KBM-7 (cell line): ENCODE data around the gene IL17RB.

Experiments
- DNase-seq: peaks from one replicate; pipeline ENCODE4 v3.0.0-alpha.2; 2015
- in situ Hi-C: fragments of 300-500 bp; cut with MboI; formaldehyde crosslinking; loops from 2 replicates; pipeline ENCODE4 v1.14.3; 2020; ENCODE audit warnings: low sequenced_read_pairs, low pct_unique_long_range_greater_than_20kb, mixed read lengths

Gene IL17RB, protein sequence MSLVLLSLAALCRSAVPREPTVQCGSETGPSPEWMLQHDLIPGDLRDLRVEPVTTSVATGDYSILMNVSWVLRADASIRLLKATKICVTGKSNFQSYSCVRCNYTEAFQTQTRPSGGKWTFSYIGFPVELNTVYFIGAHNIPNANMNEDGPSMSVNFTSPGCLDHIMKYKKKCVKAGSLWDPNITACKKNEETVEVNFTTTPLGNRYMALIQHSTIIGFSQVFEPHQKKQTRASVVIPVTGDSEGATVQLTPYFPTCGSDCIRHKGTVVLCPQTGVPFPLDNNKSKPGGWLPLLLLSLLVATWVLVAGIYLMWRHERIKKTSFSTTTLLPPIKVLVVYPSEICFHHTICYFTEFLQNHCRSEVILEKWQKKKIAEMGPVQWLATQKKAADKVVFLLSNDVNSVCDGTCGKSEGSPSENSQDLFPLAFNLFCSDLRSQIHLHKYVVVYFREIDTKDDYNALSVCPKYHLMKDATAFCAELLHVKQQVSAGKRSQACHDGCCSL

DNA sequence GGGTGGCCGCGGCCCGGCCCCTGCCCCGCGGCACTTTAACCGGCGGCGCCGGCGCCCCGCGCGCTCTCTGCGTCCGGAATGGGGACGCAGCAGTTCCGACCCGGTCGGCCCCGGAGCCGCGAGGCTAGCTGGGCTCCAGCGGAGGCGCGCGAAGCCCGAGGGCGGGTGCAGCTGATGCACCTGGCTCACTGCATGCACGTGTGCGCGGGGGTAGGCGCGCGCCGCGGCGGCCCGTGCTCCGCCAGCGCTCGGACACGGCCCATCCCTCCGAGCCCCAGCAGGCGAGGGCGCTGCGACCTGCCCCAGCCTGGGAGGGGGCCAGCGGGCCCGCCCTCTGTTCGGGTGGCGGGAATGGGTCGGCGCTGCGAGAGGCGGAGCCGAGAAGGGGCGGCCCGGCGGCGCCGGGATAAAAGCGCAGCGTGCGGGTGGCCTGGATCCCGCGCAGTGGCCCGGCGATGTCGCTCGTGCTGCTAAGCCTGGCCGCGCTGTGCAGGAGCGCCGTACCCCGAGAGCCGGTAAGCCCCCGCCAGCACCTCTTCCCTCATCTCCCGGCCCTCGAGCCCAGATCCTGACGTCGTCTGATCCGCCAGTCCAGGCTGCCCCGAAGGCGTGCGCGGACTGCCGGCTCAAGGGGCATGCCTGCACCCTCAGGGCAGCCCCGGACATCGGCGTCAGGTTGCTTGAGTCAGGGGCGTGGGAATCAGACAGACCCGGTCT, at the start of gene IL17RB, which contains the start of gene CHDH:
IL17RB (plus strand) TSS at position 435 of the 717 bp plus-strand sequence; CDS start at position 456, 21 bp downstream.
CHDH (minus strand) TSS at position 286 of the 717 bp plus-strand sequence. CDS start 22,411 bp downstream, outside the sequence.
- in situ Hi-C loops, result no loop called here
- peak; percentile 82 for DNase-seq

DNA sequence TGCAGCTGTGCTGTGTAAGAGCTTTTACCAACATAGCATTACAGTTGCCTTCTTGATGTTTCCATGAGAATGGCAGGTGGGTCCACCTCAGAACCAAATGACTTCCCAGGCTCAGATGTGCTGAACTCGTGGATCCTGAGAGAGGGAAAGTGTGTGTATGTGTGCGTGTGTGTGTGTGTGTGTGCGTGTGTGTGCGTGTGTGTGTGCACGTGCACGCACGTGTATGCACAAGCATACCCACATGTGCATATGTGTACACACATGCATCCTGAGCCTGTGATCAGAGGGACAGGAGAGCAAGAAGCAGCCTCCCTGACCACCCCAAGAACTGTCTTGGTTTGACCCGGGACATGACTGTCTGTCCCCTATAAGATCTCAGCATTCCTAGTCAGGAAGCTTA, 48.2 kb upstream of the IL17RB start:
- in situ Hi-C loops, result no loop called here
- no peak for DNase-seq

DNA sequence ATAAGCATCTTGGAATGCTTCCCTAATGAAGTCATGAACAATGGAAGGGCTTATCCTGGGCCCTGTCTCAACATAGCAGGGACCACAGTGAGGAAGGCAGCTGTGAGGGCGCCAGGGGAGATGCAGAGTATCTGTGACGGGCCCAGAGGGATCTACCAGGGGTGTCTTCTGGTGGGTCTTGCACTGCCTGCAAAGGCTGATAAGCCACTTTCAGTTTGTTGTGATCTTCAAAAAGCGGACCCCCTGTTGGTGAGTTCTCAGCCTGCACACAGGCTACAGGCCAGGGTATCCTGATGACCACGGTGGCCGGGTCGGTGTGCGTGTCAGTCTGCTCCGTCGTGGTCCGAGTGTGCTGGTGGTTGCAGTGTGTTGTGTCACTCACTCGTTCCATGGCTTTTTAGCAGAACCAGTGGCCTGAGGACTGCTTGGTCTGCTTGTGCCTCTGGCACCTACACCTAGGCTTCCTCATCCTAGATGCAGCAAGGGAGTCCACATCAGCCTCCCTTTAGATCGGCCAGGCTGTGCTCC, 47.0 kb upstream of the IL17RB start:
- DNase-seq, result no peak
- in situ Hi-C loops, result no loop called here

DNA sequence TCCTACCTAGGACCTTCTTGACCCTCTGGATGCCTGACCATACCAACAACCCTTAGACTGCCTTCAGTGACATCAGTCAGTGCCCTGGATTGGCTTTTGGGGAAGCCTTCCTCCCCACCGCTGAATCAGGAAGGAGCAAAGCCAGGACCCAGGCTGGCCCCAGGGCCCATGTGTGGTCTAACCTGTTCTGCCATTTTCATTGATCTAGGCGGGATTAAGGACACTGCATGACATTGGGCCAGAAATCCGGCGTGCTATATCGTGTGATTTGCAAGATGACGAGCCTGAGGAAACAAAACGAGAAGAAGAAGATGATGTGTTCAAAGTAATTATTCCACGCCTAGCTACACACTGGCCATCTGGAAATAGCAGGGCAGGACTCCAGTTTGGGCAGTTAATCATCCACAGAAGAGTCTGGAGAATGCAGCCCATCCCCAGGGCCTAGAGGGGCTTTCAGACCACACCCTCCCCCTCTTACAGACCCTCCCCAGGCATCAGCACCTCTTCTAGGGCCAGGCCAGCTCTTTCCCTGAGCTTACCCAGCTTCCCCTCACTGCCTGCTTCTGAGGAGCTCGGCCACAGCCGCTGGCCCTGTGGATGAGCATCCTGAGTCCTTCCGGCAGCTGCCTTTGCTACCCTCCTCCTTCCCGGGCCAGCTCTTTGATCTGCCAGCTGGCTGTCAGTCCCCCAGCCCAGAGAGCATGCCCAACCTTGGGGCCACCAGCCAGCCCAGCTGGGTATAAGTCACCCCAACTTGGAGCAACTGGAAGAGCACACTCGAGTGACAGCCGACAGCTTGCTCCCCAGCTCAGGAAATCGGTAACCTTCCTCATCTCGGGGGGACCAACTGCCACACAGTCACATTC, 46.1 kb upstream of the IL17RB start:
- no peak for DNase-seq
- in situ Hi-C loops, result no loop called here

GRCh38 chr3:53801319-53801718, 45.0 kb upstream of the IL17RB start:
- no peak for DNase-seq
- in situ Hi-C loops, result no loop called here

DNA sequence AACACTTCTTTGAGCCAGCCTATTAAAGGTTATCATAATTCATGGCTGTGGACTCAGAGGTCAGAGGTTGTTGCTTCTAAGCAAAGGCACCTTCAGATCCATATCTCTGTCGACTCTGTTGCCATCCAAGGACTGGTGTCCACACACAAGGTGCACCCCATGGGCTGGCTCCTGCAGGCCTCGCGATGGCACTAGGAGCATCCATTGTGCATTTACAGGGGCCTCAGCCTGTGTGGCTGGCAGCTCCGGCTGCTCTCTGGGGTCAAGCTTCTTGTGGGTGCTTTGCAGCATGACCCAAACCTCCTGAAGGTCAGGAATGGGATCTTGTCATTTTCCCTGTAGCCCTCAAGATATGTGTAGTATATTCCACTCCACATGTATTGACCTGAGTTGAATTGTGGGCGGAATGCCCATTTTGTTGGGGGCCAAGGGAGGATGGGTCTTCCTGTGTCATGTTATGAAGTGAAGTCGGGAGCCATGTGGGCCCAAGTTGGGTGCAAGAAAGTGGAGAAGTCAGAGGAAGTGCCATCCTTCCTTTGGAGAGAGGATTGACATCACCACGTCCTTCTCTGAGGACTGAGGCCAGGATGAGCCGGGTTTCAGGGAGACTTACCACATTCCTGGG, 44.0 kb upstream of the IL17RB start:
- in situ Hi-C loops, result no loop called here
- no peak for DNase-seq

DNA sequence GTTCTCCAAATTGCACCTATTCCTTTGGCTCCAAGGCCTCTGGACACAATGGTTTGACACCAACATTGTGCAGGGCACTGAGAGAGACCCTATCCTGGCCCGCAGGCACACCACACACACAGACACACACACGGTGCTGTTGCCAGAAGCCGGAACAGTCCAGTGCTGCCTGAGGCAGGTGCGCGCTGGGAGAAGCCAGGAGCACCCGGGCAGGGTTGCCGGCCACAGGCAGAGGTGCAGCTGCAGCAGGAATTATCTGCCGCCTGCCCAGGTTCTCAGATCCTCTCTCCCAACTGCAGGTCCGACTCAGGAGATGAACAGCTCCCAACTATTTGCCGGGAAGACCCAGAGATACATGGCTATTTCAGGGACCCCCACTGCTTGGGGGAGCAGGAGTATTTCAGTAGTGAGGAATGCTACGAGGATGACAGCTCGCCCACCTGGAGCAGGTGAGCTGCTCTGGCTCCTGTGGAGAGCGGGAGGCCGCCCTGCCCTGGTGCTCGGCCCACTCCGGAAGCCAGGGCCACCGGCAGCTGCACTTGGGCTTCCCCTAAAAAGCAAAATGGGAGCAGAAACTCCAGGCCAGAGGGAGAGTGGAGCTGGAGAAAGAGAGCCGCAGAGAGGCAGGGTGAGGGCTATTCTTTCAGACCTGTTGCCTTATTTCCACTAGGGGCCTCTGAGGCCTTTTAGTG, 43.1 kb upstream of the IL17RB start:
- DNase-seq, result no peak
- in situ Hi-C loops, result no loop called here

DNA sequence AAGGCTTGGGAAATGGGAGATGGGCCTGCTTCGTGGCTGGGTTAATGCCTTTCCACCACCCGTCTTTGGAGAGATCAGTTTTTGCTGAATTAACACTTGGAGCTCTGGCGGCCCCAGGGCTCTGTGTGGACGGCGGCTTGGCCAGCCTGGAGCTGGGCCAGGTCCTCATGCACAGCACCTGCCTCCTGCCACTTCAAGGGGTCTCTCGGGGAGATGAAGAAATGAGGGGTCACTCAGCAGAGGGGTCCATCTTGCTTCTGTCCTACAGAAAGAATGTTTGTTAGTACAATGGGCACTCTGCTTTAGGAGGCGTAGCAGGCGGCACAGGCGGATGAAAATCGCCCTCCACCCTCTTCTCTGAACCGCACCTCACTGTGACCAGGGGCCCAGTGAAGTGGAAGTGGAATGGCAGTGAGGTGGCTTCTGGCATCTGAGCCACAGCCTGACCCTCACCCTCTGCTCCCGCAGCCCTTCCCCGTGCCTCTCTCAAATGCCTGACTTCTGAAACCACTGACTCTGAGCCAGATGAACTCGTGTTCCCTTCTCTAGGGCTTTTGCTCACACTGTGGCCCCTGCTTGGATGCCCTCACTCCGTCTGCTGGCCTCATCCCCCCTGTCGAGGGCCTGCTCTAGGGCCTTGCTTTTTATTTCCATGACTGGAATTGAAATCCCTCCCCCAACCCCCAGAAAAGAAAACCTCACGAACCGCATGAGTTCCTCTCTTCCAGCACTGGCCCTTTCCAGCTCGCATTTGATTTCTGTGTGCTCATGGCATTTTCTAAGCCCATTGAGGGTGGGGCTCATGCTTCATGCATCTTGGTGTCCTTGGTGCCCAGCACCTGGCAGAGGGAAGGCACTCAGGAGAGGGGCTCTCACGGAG, 42.3 kb upstream of the IL17RB start:
- in situ Hi-C loops, result no loop called here
- no peak for DNase-seq

DNA sequence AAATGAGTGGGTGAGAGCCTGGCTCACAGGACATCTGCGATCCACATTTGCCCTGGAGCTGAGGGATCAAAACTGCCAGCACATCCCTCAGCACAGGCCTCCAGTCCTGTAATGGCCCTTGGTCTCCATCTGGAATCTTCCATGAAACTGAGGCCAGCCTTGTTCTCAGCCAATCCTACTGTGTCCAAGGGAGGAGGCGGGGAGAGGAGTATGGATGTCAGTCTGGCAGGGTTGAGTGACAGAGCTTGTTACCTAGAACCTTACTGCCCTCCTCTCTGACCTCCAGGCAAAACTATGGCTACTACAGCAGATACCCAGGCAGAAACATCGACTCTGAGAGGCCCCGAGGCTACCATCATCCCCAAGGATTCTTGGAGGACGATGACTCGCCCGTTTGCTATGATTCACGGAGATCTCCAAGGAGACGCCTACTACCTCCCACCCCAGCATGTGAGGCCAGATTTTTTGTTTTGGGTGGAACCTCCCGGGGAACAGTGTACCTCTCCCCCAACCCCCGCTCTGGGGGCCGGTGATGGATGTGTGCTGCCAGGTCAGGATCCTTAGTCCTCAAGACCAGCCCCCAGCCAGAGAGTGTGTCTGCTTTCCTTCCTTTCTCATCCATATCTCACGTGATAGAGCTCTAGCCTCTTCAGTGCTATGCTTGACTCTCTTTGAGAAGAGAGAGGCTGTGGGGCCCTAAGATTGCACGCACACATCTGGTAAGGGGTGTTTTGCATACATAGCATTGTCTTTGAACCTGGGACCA, 41.5 kb upstream of the IL17RB start:
- no peak for DNase-seq
- in situ Hi-C loops, result no loop called here

DNA sequence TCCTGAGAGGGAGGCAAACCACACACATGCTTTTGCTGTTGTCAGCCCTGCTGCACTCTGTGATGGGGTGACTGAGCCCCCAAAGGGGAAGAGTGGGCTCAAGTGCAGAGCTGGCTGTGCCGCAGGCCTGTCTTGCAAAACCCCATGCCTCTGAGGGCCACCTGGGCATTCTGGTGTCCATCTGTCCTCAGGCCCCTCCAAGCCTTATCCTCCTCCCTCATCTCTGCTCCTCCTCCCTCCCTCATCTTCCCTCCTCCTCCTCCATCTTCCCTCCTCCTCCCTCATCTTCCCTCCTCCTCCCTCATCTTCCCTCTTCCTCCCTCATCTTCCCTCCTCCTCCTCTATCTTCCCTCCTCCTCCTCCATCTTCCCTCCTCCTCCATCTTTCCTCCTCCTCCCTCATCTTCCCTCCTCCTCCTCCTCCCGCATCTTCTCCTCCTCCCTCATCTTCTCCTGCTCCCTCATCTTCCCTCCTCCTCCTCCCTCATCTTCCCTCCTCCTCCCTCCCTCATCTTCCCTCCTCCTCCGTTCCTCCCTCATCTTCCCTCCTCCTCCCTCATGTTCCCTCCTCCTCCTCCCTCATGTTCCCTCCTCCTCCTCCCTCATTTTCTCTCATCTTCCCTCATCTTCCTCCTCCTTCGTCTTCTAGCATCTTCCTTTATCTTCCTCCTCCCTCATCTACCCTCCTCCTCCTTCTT, 40.8 kb upstream of the IL17RB start:
- in situ Hi-C loops, result no loop called here

DNA sequence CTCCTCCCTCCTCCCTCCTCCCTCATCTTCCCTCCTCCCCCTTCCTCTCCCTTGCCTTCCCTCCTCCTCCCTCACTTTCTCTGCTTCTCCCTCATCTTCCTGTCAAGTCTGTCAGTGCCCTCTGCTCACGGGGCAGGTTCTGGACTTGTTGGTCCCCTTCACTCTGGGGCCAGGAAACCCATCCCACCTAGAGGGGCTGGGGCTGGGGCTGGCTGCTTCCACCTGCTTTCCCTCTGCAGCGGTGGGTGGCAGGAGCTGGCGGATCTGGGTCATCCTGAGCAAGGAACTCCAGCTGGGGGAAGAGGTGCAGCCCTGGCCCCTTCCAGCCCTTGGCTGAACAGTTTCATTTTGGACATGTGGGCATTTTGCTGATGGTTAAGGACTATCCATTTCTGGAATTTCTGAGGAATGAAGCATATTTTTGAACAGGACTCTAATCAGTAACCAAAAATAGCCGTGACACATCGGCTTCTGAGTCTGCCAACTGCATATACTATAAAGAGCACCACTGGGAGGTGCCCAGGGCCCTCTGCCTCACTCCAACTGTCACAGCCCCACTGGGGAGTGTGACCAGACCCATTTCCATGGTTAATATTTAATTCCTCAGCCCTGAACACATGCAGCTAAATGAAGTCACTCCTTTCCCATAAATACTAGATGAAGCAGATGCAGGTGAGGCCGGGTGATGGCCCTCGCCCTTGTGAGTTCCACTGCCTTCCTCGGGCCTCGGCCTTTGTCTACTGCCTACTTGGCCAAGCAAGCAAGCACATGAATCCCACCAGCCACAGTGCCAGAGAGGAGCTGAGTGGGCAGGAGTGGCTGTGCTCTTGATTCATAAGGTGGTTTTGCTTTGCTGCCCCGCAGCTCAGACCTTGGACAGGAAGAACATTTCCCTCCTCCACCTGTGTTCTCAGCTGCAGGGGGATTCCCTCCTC, 39.9 kb upstream of the IL17RB start:
- in situ Hi-C loops, result no loop called here
- no peak for DNase-seq

More for the DNA sequence above, 40.8 kb upstream of the IL17RB start:
- no peak for DNase-seq

DNA sequence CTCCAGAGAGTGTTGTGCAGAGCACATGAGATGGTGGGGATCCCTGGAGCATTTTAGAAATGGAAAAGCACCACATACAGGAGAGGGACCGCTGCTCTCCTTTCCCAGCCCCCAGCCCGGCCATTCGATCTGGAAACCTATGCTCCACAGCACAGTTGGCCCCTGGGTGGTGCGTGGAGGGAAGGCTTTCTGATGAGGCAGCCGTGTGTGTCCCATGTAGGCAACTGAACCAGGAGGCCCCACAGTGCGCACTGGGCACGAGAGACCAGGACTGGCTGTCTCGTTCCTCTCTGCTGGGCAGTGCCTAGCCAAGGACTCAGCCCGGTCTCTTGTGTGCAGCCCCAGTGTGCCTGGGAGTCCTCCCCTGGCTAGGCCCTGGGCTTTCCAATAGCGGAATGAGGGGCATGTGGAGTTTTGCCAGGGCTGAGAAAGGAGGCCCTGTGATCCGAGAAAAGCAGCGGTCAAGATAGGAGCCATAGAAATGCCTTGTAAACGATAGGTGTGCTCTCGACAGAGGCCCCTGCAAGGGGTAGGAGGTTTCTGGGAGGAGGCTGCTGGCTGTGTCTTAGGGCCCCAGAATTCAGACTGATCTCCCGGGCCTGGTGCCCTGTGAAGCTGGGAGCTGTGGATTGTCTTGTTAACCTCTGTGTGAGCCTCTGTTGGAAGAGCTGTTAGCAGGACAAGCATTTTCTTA, 39.1 kb upstream of the IL17RB start:
- no peak for DNase-seq

GRCh38 chr3:53808496-53808895, 37.9 kb upstream of the IL17RB start:
- DNase-seq, result no peak
- in situ Hi-C loops, result no loop called here

More for the DNA sequence above, 39.1 kb upstream of the IL17RB start:
- in situ Hi-C loops, result no loop called here

GRCh38 chr3:53809267-53809666, 37.1 kb upstream of the IL17RB start:
- in situ Hi-C loops, result no loop called here
- DNase-seq, result no peak
